HepG2 (cell line): Measurements from ENCODE around the gene BICDL1. TPM values are rescaled to one million over a fixed set of nuclear protein-coding genes. Genes with fewer than 3 reads are reported as not detected.

ENCODE experiments used
- BRD4 ChIP-seq: sonication (generic); formaldehyde crosslinking; IDR thresholded peaks from 2 replicates; pipeline ENCODE4 v1.4.0; 2020; ENCODE audit warnings: missing genetic modification reagents
- MED13 ChIP-seq: sonication (generic); formaldehyde crosslinking; IDR thresholded peaks from 2 replicates; pipeline ENCODE4 v1.5.0; 2020; ENCODE audit warnings: missing genetic modification reagents
- RFX5 ChIP-seq: IDR thresholded peaks from 2 replicates; pipeline ENCODE4 v1.6.1; 2011; ENCODE audit warnings: low read depth, low read length, improper control_type of control experiment
- SALL1 ChIP-seq: sonication (generic); formaldehyde crosslinking; IDR thresholded peaks from 2 replicates; pipeline ENCODE4 v1.8.0; 2022; ENCODE audit warnings: mild to moderate bottlenecking, missing genetic modification reagents
- STAG1 ChIP-seq: sonication (generic); formaldehyde crosslinking; IDR thresholded peaks from 2 replicates; pipeline ENCODE4 v1.4.0; 2020; ENCODE audit warnings: missing genetic modification reagents
- TBX3 ChIP-seq: fragments of 450-650 bp; IDR thresholded peaks from 2 replicates; pipeline ENCODE4 v1.6.1; 2017; ENCODE audit warnings: antibody characterized with exemption, mild to moderate bottlenecking, inconsistent platforms, borderline replicate concordance
- ZBTB44 ChIP-seq: sonication (generic); formaldehyde crosslinking; IDR thresholded peaks from 2 replicates; pipeline ENCODE4 v1.4.0; 2020; ENCODE audit warnings: missing genetic modification reagents
- ZFP37 ChIP-seq: sonication (generic); formaldehyde crosslinking; IDR thresholded peaks from 2 replicates; pipeline ENCODE4 v1.4.0; 2020; ENCODE audit warnings: missing genetic modification reagents, borderline replicate concordance
- ZFYVE20 ChIP-seq: sonication (generic); formaldehyde crosslinking; IDR thresholded peaks from 2 replicates; pipeline ENCODE4 v1.8.0; 2023; ENCODE audit warnings: low read depth, mild to moderate bottlenecking, moderate library complexity, missing genetic modification reagents, borderline replicate concordance
- ZMAT3 ChIP-seq: sonication (generic); formaldehyde crosslinking; conservative IDR thresholded peaks from 2 replicates; pipeline ENCODE4 v1.7.0; 2021; ENCODE audit warnings: missing genetic modification reagents
- ZNF232 ChIP-seq: sonication (generic); formaldehyde crosslinking; IDR thresholded peaks from 2 replicates; pipeline ENCODE4 v1.4.0; 2020; ENCODE audit warnings: missing genetic modification reagents, borderline replicate concordance
- ZNF343 ChIP-seq: sonication (generic); formaldehyde crosslinking; IDR thresholded peaks from 2 replicates; pipeline ENCODE4 v1.4.0; 2020; ENCODE audit warnings: mild to moderate bottlenecking, missing genetic modification reagents
- ZNF350 ChIP-seq: sonication (generic); formaldehyde crosslinking; IDR thresholded peaks from 2 replicates; pipeline ENCODE4 v1.4.0; 2020; ENCODE audit warnings: mild to moderate bottlenecking, low read depth, missing genetic modification reagents, borderline replicate concordance
- ZNF589 ChIP-seq: sonication (generic); formaldehyde crosslinking; conservative IDR thresholded peaks from 2 replicates; pipeline ENCODE4 v1.8.0; 2022; ENCODE audit warnings: mild to moderate bottlenecking, moderate library complexity, missing genetic modification reagents
- ZNF776 ChIP-seq: sonication (generic); formaldehyde crosslinking; IDR thresholded peaks from 2 replicates; pipeline ENCODE4 v1.4.0; 2020; ENCODE audit warnings: mild to moderate bottlenecking, missing genetic modification reagents
- polyA plus RNA-seq, 8 experiments: library from polyadenylated mRNA; depleted of rRNA in 3 of 8; stranded (reverse) in 7 of 8; unstranded in 1 of 8; fragments of >200 nt; fragmentation: Illumina TruSeq in 4 of 8; extraction: Trizol in 4 of 8; gene quantifications; 2 replicates each; pipeline versions ENCODE4 v1.2.1 to v1.2.3, GENCODE V29; 2011 to 2016; ENCODE audit warnings: low read depth in 4 of 8, missing spikeins in 1 of 8, mixed read lengths in 1 of 8; ENCODE audit not compliant: insufficient read depth in 1 of 8
- total RNA-seq, 5 experiments: library from RNA; depleted of rRNA; stranded (reverse); fragments of >200 nt; fragmentation: Illumina TruSeq; extraction: Trizol; gene quantifications; 2 replicates each; pipeline ENCODE4 v1.2.3, GENCODE V29; 2016; ENCODE audit warnings: low read depth in 1 of 5
- TF ChIP-seq, protein P1 (sequence below), 2 experiments: IDR thresholded peaks; 2 replicates each; pipeline ENCODE4 v1.6.1; 2011 to 2012; ENCODE audit warnings: low read length in 2 of 2, borderline replicate concordance in 1 of 2, low read depth in 1 of 2, mild to moderate bottlenecking in 1 of 2, moderate library complexity in 1 of 2
- TF ChIP-seq, protein P2 (sequence below): sonication (generic); formaldehyde crosslinking; IDR thresholded peaks from 2 replicates; pipeline ENCODE4 v1.5.0; 2020; ENCODE audit warnings: missing genetic modification reagents
- TF ChIP-seq, protein P3 (sequence below): sonication (generic); formaldehyde crosslinking; IDR thresholded peaks from 2 replicates; pipeline ENCODE4 v1.4.0; 2020; ENCODE audit warnings: mild to moderate bottlenecking, missing genetic modification reagents

Gene BICDL1
- total and polyA plus RNA-seq, 2 of the 13 experiments (the other 11 are each of a cell fraction or from before 2014, with no cell fraction given) = 3.6 to 9.7 TPM

DNA sequence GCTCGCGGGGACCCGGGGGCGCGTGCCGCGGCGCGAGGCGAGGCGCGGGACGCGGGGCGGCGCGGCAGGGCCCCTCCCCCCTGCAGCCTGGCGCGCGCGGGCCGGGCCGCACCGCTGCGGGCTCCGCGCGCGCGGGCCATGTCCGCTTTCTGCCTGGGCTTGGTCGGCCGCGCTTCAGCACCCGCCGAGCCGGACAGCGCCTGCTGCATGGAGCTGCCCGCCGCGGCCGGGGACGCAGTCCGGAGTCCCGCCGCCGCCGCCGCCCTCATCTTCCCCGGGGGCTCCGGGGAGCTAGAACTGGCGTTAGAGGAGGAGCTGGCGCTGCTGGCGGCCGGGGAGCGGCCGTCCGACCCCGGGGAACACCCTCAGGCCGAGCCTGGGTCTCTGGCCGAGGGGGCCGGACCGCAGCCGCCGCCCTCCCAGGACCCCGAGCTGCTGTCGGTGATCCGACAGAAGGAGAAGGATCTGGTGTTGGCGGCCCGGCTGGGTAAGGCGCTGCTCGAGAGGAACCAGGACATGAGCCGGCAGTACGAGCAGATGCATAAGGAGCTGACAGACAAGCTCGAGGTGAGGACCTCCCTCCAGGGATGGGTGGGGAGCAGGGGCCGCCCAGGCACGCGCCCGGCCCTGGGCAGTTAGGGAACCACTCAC, 820 bp downstream of the BICDL1 start (continued):
- TF ChIP-seq, protein P1, sequence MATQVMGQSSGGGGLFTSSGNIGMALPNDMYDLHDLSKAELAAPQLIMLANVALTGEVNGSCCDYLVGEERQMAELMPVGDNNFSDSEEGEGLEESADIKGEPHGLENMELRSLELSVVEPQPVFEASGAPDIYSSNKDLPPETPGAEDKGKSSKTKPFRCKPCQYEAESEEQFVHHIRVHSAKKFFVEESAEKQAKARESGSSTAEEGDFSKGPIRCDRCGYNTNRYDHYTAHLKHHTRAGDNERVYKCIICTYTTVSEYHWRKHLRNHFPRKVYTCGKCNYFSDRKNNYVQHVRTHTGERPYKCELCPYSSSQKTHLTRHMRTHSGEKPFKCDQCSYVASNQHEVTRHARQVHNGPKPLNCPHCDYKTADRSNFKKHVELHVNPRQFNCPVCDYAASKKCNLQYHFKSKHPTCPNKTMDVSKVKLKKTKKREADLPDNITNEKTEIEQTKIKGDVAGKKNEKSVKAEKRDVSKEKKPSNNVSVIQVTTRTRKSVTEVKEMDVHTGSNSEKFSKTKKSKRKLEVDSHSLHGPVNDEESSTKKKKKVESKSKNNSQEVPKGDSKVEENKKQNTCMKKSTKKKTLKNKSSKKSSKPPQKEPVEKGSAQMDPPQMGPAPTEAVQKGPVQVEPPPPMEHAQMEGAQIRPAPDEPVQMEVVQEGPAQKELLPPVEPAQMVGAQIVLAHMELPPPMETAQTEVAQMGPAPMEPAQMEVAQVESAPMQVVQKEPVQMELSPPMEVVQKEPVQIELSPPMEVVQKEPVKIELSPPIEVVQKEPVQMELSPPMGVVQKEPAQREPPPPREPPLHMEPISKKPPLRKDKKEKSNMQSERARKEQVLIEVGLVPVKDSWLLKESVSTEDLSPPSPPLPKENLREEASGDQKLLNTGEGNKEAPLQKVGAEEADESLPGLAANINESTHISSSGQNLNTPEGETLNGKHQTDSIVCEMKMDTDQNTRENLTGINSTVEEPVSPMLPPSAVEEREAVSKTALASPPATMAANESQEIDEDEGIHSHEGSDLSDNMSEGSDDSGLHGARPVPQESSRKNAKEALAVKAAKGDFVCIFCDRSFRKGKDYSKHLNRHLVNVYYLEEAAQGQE (IDR thresholded peaks at IDR 0.05; ENCODE audit: borderline replicate concordance in 1 of 2, low read depth in 1 of 2, low read length in 2 of 2) = peak; percentile 91 to 95
- TF ChIP-seq, protein P2, sequence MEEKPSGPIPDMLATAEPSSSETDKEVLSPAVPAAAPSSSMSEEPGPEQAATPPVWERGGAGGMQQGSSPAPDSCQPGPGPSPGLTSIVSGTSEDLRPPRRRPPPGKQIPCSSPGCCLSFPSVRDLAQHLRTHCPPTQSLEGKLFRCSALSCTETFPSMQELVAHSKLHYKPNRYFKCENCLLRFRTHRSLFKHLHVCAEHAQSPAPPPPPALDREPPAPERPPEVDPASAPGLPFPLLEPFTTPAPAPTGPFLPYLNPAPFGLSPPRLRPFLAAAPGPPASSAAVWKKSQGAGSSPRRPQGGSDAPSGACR (CRISPR knock-in tag) = peak; percentile 85
- TF ChIP-seq ZNF776 (CRISPR knock-in tag) (peak; percentile 81; the same call in 1 of the 2 replicates), SALL1 (CRISPR knock-in tag) (peak; percentile 93), ZFYVE20 (CRISPR knock-in tag) (peak; percentile 91), RFX5 (no peak), ZNF350 (CRISPR knock-in tag) (no peak), MED13 (CRISPR knock-in tag) (peak; percentile 43; the same call in 1 of the 2 replicates), STAG1 (CRISPR knock-in tag) (peak; percentile 29; the same call in 1 of the 2 replicates), ZBTB44 (CRISPR knock-in tag) (peak; percentile 87; the same call in 1 of the 2 replicates), ZNF232 (CRISPR knock-in tag) (peak; percentile 92), ZMAT3 (CRISPR knock-in tag) (peak; percentile 97), ZNF343 (no peak), ZFP37 (CRISPR knock-in tag) (peak; percentile 55; the same call in 1 of the 2 replicates), ZNF589 (CRISPR knock-in tag) (0 out of 2 replicates have a peak, but pooled peaks have one; percentile 54), TBX3 (no peak), BRD4 (0 out of 2 replicates have a peak, but pooled peaks have one; percentile 53)
- TF ChIP-seq, protein P3, sequence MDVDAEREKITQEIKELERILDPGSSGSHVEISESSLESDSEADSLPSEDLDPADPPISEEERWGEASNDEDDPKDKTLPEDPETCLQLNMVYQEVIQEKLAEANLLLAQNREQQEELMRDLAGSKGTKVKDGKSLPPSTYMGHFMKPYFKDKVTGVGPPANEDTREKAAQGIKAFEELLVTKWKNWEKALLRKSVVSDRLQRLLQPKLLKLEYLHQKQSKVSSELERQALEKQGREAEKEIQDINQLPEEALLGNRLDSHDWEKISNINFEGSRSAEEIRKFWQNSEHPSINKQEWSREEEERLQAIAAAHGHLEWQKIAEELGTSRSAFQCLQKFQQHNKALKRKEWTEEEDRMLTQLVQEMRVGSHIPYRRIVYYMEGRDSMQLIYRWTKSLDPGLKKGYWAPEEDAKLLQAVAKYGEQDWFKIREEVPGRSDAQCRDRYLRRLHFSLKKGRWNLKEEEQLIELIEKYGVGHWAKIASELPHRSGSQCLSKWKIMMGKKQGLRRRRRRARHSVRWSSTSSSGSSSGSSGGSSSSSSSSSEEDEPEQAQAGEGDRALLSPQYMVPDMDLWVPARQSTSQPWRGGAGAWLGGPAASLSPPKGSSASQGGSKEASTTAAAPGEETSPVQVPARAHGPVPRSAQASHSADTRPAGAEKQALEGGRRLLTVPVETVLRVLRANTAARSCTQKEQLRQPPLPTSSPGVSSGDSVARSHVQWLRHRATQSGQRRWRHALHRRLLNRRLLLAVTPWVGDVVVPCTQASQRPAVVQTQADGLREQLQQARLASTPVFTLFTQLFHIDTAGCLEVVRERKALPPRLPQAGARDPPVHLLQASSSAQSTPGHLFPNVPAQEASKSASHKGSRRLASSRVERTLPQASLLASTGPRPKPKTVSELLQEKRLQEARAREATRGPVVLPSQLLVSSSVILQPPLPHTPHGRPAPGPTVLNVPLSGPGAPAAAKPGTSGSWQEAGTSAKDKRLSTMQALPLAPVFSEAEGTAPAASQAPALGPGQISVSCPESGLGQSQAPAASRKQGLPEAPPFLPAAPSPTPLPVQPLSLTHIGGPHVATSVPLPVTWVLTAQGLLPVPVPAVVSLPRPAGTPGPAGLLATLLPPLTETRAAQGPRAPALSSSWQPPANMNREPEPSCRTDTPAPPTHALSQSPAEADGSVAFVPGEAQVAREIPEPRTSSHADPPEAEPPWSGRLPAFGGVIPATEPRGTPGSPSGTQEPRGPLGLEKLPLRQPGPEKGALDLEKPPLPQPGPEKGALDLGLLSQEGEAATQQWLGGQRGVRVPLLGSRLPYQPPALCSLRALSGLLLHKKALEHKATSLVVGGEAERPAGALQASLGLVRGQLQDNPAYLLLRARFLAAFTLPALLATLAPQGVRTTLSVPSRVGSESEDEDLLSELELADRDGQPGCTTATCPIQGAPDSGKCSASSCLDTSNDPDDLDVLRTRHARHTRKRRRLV (CRISPR knock-in tag) = no peak
